Small intestine (tissue), 7 donors: ENCODE data around the gene FCN1. TPM values are rescaled to one million over a fixed set of nuclear protein-coding genes. Genes with fewer than 3 reads are reported as not detected.

Source experiments
- DNase-seq, 2 donors: peaks; one replicate each; pipeline versions ENCODE4 v3.0.0 to v3.0.0-alpha.2; 2013
- FAIRE-seq: peaks from 2 replicates; lab custom pipeline; 2012; peaks lifted over from hg19 to GRCh38; lab: Jason Lieb, UNC
- H3K27ac ChIP-seq, 3 donors: one replicate each; pipeline ENCODE4 v1.5.1; 2013; ENCODE audit warnings: low read length in 2 of 3, mild to moderate bottlenecking in 2 of 3, control low read depth in 1 of 3, inconsistent platforms in 1 of 3, low read depth in 1 of 3, moderate library complexity in 1 of 3
- H3K27me3 ChIP-seq, 3 donors: one replicate each; pipeline ENCODE4 v1.6.1; 2013; ENCODE audit warnings: low read length in 3 of 3, inconsistent platforms in 1 of 3; ENCODE audit not compliant: control insufficient read depth in 3 of 3, insufficient read depth in 3 of 3
- H3K36me3 ChIP-seq, 3 donors: one replicate each; pipeline ENCODE4 v1.6.1; 2013; ENCODE audit warnings: low read length in 3 of 3, inconsistent platforms in 1 of 3, low read depth in 1 of 3, mild to moderate bottlenecking in 1 of 3, moderate library complexity in 1 of 3; ENCODE audit not compliant: control insufficient read depth in 3 of 3, insufficient read depth in 2 of 3
- H3K4me1 ChIP-seq, 3 donors: one replicate each; pipeline ENCODE4 v1.6.1; 2013; ENCODE audit warnings: low read length in 2 of 3, inconsistent platforms in 1 of 3, low read depth in 1 of 3, mild to moderate bottlenecking in 1 of 3, moderate library complexity in 1 of 3; ENCODE audit not compliant: control insufficient read depth in 3 of 3, insufficient read depth in 2 of 3
- H3K4me3 ChIP-seq, 3 donors: one replicate each; pipeline ENCODE4 v1.5.1; 2013; ENCODE audit warnings: low read length in 3 of 3, control low read depth in 1 of 3, inconsistent platforms in 1 of 3, low read depth in 1 of 3, mild to moderate bottlenecking in 1 of 3, moderate library complexity in 1 of 3
- H3K9me3 ChIP-seq, 2 donors: one replicate each; pipeline ENCODE4 v1.6.1; 2013; ENCODE audit warnings: low read depth in 1 of 2, low read length in 1 of 2; ENCODE audit not compliant: control insufficient read depth in 2 of 2, insufficient read depth in 1 of 2
- WGBS, 3 donors: extraction: QIAGEN DNeasy Blood & Tissue Kit; methylation state at CpG; one replicate each; pipeline ENCODE4 v1.1.7; 2013; 5-methylcytosine and 5-hydroxymethylcytosine counted together
- polyA plus RNA-seq, 4 donors: library from polyadenylated mRNA; stranded (reverse) in 3 of 4; unstranded in 1 of 4; fragments of 200-250 nt in 3 of 4; fragments of 120-200 nt in 1 of 4; gene quantifications; one replicate each; pipeline versions ENCODE4 v1.2.1 to v1.2.3, GENCODE V29; 2013
- donor health status: healthy with polysubstance abuse.
- donor health status: control.
- donor health status: control.
- donor health status: Bipolar disorder and iron deficiency.
- donor health status: healthy.

FCN1 gene
- polyA plus RNA-seq, 4 donors = 0.94 to 1.1 TPM; not detected in 2

- H3K27ac ChIP-seq = no peak overlapping the region
- H3K4me3 ChIP-seq = no peak overlapping the region
- FAIRE-seq (no peak), DNase-seq (no peak)
- peaks cover 0 to 1% (median 0%) of the 10 kb centered on the region in 3 donors for H3K27me3 ChIP-seq
- 76 to 79% (median 77%) methylated on average over 13 of the region's 13 CpGs for WGBS, 3 donors
- no peaks in the 10 kb centered on the region for H3K4me1 ChIP-seq
- H3K36me3 ChIP-seq = no peaks in the 10 kb centered on the region
- no peaks in the 10 kb centered on the region for H3K9me3 ChIP-seq
These were observed 9.0 kb downstream of the FCN1 start for GRCh38 chr9:134908524-134909309.

GRCh38 chr9:134902936-134903335 lies 14.8 kb downstream of the FCN1 start:
- no peak for FAIRE-seq
- Histone ChIP-seq H3K4me3 (no peak overlapping the region), H3K27ac (no peak overlapping the region), H3K9me3 (peaks cover 0 to 6% of the 10 kb centered on the region in 2 donors), H3K36me3 (no peaks in the 10 kb centered on the region), H3K4me1 (no peaks in the 10 kb centered on the region), H3K27me3 (no peaks in the 10 kb centered on the region)
- WGBS, 3 donors = 39 to 65% (median 52%) methylated on average over 3 of the region's 3 CpGs
- no peak for DNase-seq

- no peak overlapping the region for H3K4me3 ChIP-seq
- no peak overlapping the region for H3K27ac ChIP-seq
- H3K27me3 ChIP-seq = no peaks in the 10 kb centered on the region
- FAIRE-seq (no peak), DNase-seq (no peak)
- H3K9me3 ChIP-seq = peaks cover 0 to 6% of the 10 kb centered on the region in 2 donors
- no peaks in the 10 kb centered on the region for H3K4me1 ChIP-seq
- H3K36me3 ChIP-seq = no peaks in the 10 kb centered on the region
- WGBS, 3 donors = 63 to 88% (median 67%) methylated on average over 1 of the region's 1 CpG
These were observed 17.9 kb downstream of the FCN1 start for GRCh38 chr9:134899818-134900217.

GRCh38 chr9:134899168-134899567 lies 18.5 kb downstream of the FCN1 start:
- H3K4me1 ChIP-seq = no peaks in the 10 kb centered on the region
- no peak for FAIRE-seq
- no peaks in the 10 kb centered on the region for H3K27me3 ChIP-seq
- H3K27ac ChIP-seq = no peak overlapping the region
- peaks cover 0 to 10% of the 10 kb centered on the region in 2 donors for H3K9me3 ChIP-seq
- no peak overlapping the region for H3K4me3 ChIP-seq
- no peak for DNase-seq
- 67 to 91% (median 78%) methylated on average over 3 of the region's 3 CpGs for WGBS, 3 donors
- no peaks in the 10 kb centered on the region for H3K36me3 ChIP-seq

GRCh38 chr9:134898319-134898718 lies 19.4 kb downstream of the FCN1 start:
- Histone ChIP-seq H3K4me1 (no peaks in the 10 kb centered on the region), H3K27ac (no peak overlapping the region), H3K4me3 (no peak overlapping the region), H3K27me3 (no peaks in the 10 kb centered on the region), H3K36me3 (no peaks in the 10 kb centered on the region), H3K9me3 (peaks cover 0 to 10% of the 10 kb centered on the region in 2 donors)
- DNase-seq = no peak
- no peak for FAIRE-seq
- 40 to 48% (median 47%) methylated on average over 2 of the region's 2 CpGs for WGBS, 3 donors

GRCh38 chr9:134897584-134898170 lies 20.0 kb downstream of the FCN1 start:
- DNase-seq (no peak), FAIRE-seq (no peak)
- Histone ChIP-seq H3K27me3 (no peaks in the 10 kb centered on the region), H3K36me3 (no peaks in the 10 kb centered on the region), H3K27ac (no peak overlapping the region), H3K9me3 (peaks cover 0 to 10% of the 10 kb centered on the region in 2 donors), H3K4me1 (no peaks in the 10 kb centered on the region), H3K4me3 (no peak overlapping the region)
- 64 to 78% (median 74%) methylated on average over 2 of the region's 2 CpGs for WGBS, 3 donors

GRCh38 chr9:134896834-134897583 lies 20.7 kb downstream of the FCN1 start:
- H3K27me3 ChIP-seq = no peaks in the 10 kb centered on the region
- no peak overlapping the region for H3K4me3 ChIP-seq
- no peak for DNase-seq
- no peak overlapping the region for H3K27ac ChIP-seq
- no peak for FAIRE-seq
- no peaks in the 10 kb centered on the region for H3K36me3 ChIP-seq
- 76 to 88% (median 79%) methylated on average over 14 of the region's 14 CpGs for WGBS, 3 donors
- no peaks in the 10 kb centered on the region for H3K4me1 ChIP-seq
- H3K9me3 ChIP-seq = peaks cover 0 to 10% of the 10 kb centered on the region in 2 donors
